Frontal cortex (tissue), 4 donors: ENCODE results near the gene CNNM2. TPM values are rescaled to one million over a fixed set of nuclear protein-coding genes. Genes with fewer than 3 reads are reported as not detected.
A peak's percentile ranks its signal among the peaks of the same experiment; 100 is the strongest.

Experiments used
- DNase-seq, 2 donors: peaks; one replicate each; pipeline ENCODE4 v3.0.0; 2012; ENCODE audit warnings: low spot score in 2 of 2
- FAIRE-seq: peaks from 2 replicates; lab custom pipeline; 2012; peaks lifted over from hg19 to GRCh38; lab: Jason Lieb, UNC
- total RNA-seq: library from RNA; depleted of rRNA; stranded (reverse); fragments of >200 nt; gene quantifications from one replicate; pipeline ENCODE4 v1.2.3, GENCODE V29; 2014
- donor health status: control.
- donor health status: control.
- donor health status: control.

The CNNM2 gene
- total RNA-seq, 1 donor from 2014 or later, result 5.7 TPM

- DNase-seq, result no peak
- FAIRE-seq, result no peak
Observed at GRCh38 chr10:103086261-103086660, 168.2 kb downstream of the CNNM2 start.

GRCh38 chr10:103086799-103087198 lies 168.7 kb downstream of the CNNM2 start:
- no peak for FAIRE-seq
- DNase-seq, result no peak

GRCh38 chr10:103089493-103089892 lies 171.4 kb downstream of the CNNM2 start:
- FAIRE-seq, result no peak
- DNase-seq, result no peak

- DNase-seq, result no peak
- FAIRE-seq, result no peak
Observed at GRCh38 chr10:103090911-103091310, 172.8 kb downstream of the CNNM2 start.

- FAIRE-seq, result no peak
- DNase-seq, result no peak
Observed at GRCh38 chr10:103095005-103095404, 176.9 kb downstream of the CNNM2 start.

GRCh38 chr10:103096130-103096529 lies 178.0 kb downstream of the CNNM2 start:
- DNase-seq (no peak), FAIRE-seq (no peak)

- FAIRE-seq, result no peak
- no peak for DNase-seq
Observed at GRCh38 chr10:103098240-103098639, 180.1 kb downstream of the CNNM2 start.

GRCh38 chr10:103100620-103101019 lies 182.5 kb downstream of the CNNM2 start:
- FAIRE-seq (no peak), DNase-seq (no peak)

- no peak for DNase-seq
- FAIRE-seq, result no peak
Observed at GRCh38 chr10:103102195-103102594, 184.1 kb downstream of the CNNM2 start.

- FAIRE-seq (no peak), DNase-seq (no peak)
Observed at GRCh38 chr10:103103989-103104388, 185.9 kb downstream of the CNNM2 start.

GRCh38 chr10:103104721-103105120 lies 186.6 kb downstream of the CNNM2 start:
- no peak for DNase-seq
- no peak for FAIRE-seq

GRCh38 chr10:103105462-103105861 lies 187.4 kb downstream of the CNNM2 start:
- no peak for FAIRE-seq
- DNase-seq, result no peak

GRCh38 chr10:103106539-103106938 lies 188.4 kb downstream of the CNNM2 start:
- FAIRE-seq (no peak), DNase-seq (no peak)

- no peak for DNase-seq
- no peak for FAIRE-seq
Observed at GRCh38 chr10:103109821-103110220, 191.7 kb downstream of the CNNM2 start.

GRCh38 chr10:103110407-103110806 lies 192.3 kb downstream of the CNNM2 start:
- DNase-seq (no peak), FAIRE-seq (no peak)

- FAIRE-seq, result no peak
Observed at GRCh38 chr10:103111031-103111917, 193.2 kb downstream of the CNNM2 start.

GRCh38 chr10:103111918-103112877 lies 194.1 kb downstream of the CNNM2 start:
- DNase-seq (no peak), FAIRE-seq (no peak)

More at GRCh38 chr10:103111031-103111917, 193.2 kb downstream of the CNNM2 start:
- DNase-seq, result peak in 1 of 2 donors; percentile 35

GRCh38 chr10:103114876-103115275 lies 196.8 kb downstream of the CNNM2 start:
- DNase-seq (no peak), FAIRE-seq (no peak)

- FAIRE-seq (no peak), DNase-seq (no peak)
Observed at GRCh38 chr10:103117247-103117646, 199.2 kb downstream of the CNNM2 start.

- DNase-seq (no peak), FAIRE-seq (no peak)
Observed at GRCh38 chr10:103120546-103120945, 202.5 kb downstream of the CNNM2 start.
